Ovary (tissue), 9 donors: ENCODE measurements around the gene SLC39A11. TPM values are rescaled to one million over a fixed set of nuclear protein-coding genes. Genes with fewer than 3 reads are reported as not detected.

Source experiments
- DNase-seq, 5 donors: peaks; one replicate each; pipeline ENCODE4 v3.0.0-alpha.2; 2019 to 2020
- H3K27ac ChIP-seq, 2 donors: fragments of 200-600 bp; one replicate each; pipeline versions ENCODE4 v1.5.1 to v1.8.0; 2019 to 2022
- H3K27me3 ChIP-seq: fragments of 200-600 bp; one replicate; pipeline ENCODE4 v1.8.0; 2022
- H3K36me3 ChIP-seq: fragments of 200-600 bp; sonication (generic); one replicate; pipeline ENCODE4 v1.5.1; 2019
- H3K4me1 ChIP-seq: one replicate; pipeline ENCODE4 v1.8.1; 2013; ENCODE audit warnings: mild to moderate bottlenecking, moderate library complexity; ENCODE audit not compliant: insufficient read depth
- H3K4me3 ChIP-seq: fragments of 200-600 bp; sonication (generic); one replicate; pipeline ENCODE4 v1.5.1; 2017
- H3K9me3 ChIP-seq, 2 donors: fragments of 200-600 bp in 1 of 2; sonication (generic) in 1 of 2; one replicate each; pipeline versions ENCODE4 v1.5.1 to v1.8.1; 2013 to 2019; ENCODE audit warnings: mild to moderate bottlenecking in 1 of 2, moderate library complexity in 1 of 2
- EP300 ChIP-seq: sonication (generic); formaldehyde crosslinking; IDR thresholded peaks from one replicate; pipeline ENCODE4 v1.6.1; 2017; ENCODE audit warnings: antibody characterized with exemption
- POLR2A ChIP-seq: fragments of 450-650 bp; IDR thresholded peaks from one replicate; pipeline ENCODE4 v1.6.1; 2017; ENCODE audit warnings: antibody characterized with exemption, mild to moderate bottlenecking, moderate library complexity
- WGBS, 3 donors: extraction: QIAGEN DNeasy Blood & Tissue Kit in 1 of 3; methylation state at CpG; one replicate each; pipeline versions ENCODE4 v1.1.5 to v1.1.7; 2013 to 2017; 5-methylcytosine and 5-hydroxymethylcytosine counted together
- intact Hi-C, 4 donors: fragments of 100-400 bp; cut with DNase I; formaldehyde crosslinking; loops; one replicate each; pipeline versions ENCODE4 v1.11.0 to v1.15.1; 2022 to 2023
- polyA plus RNA-seq, 2 donors: library from polyadenylated mRNA; stranded (reverse); fragments of 200-250 nt in 1 of 2; fragments of 350-450 nt in 1 of 2; fragmentation: Illumina TruSeq in 1 of 2; extraction: RNeasy Lipid Tissue Mini Kit (QIAGEN cat#74804) in 1 of 2; gene quantifications; one replicate each; pipeline ENCODE4 v1.2.3, GENCODE V29; 2013 to 2014
- total RNA-seq, 7 donors: library from RNA; depleted of rRNA in 2 of 7; stranded (reverse); fragments of >200 nt in 2 of 7; fragmentation: NEBNext Ultra II Directional in 3 of 7; extraction: Animal tissue kit (Norgen Biotek cat#: 25700) in 3 of 7; gene quantifications; one replicate each; pipeline versions ENCODE4 v1.1.0 to v1.2.4, GENCODE V29; 2016 to 2023
- TF ChIP-seq, protein P1 (sequence below), 3 donors: fragments of 450-650 bp in 2 of 3; fragments of 200-600 bp in 1 of 3; IDR thresholded peaks; one replicate each; pipeline versions ENCODE4 v1.5.1 to v1.8.0; 2016 to 2022; ENCODE audit warnings: antibody characterized with exemption in 3 of 3, mild to moderate bottlenecking in 1 of 3
- donor health status: DM: no; HTN: no; CAD: no; lungs with moderate emphysema.
- donor health status: DM: no; HTN: no; CAD: no.
- donor health status: Bipolar disorder and iron deficiency.
- donor health status: DM: yes; HTN: yes; CAD: no.
- donor health status: DM: no; HTN: no; CAD: no.
- donor health status: DM: yes; HTN: yes; CAD: no.

The SLC39A11 gene
- total and polyA plus RNA-seq, 9 donors, result 4.0 to 21.2 (median 10.1) TPM

DNA sequence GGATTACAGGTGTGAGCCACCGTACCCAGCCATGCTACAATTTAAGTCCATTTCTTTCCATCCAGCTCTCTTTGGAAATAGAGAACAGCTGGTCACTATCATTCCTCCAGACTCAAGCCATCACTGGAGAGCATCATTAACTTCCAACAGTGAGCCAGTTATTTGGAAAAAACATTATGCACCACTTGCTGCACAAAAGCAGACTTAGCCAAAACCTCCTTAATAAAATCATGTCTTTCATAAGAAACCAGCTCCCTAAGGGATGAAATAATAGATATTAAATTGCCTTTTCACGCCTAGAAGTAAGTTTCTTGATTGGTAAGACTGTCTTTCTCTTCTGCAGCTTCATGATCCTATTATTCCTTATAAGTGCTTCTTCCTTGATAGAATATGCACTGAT is 17.9 kb downstream of the SLC39A11 start:
- H3K4me3 ChIP-seq, result no peak overlapping the region
- H3K36me3 ChIP-seq, result no peaks in the 10 kb centered on the region
- WGBS, 3 donors, result 65 to 84% (median 82%) methylated on average over 2 of the region's 2 CpGs
- DNase-seq, result no peak
- TF ChIP-seq, protein P1, sequence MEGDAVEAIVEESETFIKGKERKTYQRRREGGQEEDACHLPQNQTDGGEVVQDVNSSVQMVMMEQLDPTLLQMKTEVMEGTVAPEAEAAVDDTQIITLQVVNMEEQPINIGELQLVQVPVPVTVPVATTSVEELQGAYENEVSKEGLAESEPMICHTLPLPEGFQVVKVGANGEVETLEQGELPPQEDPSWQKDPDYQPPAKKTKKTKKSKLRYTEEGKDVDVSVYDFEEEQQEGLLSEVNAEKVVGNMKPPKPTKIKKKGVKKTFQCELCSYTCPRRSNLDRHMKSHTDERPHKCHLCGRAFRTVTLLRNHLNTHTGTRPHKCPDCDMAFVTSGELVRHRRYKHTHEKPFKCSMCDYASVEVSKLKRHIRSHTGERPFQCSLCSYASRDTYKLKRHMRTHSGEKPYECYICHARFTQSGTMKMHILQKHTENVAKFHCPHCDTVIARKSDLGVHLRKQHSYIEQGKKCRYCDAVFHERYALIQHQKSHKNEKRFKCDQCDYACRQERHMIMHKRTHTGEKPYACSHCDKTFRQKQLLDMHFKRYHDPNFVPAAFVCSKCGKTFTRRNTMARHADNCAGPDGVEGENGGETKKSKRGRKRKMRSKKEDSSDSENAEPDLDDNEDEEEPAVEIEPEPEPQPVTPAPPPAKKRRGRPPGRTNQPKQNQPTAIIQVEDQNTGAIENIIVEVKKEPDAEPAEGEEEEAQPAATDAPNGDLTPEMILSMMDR (IDR thresholded peaks at IDR 0.05), result no peak
- TF ChIP-seq POLR2A (no peak), EP300 (no peak)
- intact Hi-C loops, result no loop called here
- no peaks in the 10 kb centered on the region for H3K9me3 ChIP-seq
- H3K4me1 ChIP-seq, result no peaks in the 10 kb centered on the region
- H3K27me3 ChIP-seq, result no peaks in the 10 kb centered on the region
- no peak overlapping the region for H3K27ac ChIP-seq

DNA sequence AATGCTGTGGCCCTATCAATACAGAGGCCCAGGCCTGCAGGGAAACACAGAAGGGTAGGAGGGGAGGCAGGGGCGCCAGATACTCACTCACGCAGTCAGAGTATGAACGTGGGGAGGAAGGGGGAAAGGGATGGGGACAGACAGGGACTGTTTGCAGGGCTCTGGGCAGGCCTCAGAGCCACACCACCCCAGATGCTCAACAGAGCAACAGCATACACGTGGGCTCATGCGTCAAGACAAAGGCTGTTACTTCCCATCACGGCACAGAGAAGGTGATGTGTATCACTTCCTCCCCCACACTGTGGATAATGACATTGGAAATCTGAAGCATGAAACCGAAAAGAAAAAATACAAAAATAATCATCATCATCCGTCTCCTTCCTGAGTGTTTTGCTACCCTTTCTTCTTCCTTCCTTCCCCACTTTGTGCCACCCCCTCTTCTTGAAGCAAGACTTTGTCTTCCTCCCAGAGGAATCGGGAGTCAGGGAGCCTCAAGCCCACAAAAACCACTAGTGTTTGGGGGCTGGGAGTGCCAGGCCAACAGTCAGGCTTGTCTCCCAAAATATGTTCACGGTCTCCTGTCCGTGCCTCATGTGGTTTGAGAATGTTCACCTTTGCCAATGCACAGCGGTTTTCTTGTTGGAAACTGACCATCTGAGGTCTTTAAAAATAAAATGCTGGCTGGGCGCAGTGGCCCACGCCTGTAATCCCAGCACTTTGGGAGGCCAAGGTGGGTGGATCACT is 20.1 kb downstream of the SLC39A11 start:
- Histone ChIP-seq H3K27ac (no peak overlapping the region), H3K27me3 (no peaks in the 10 kb centered on the region), H3K9me3 (no peaks in the 10 kb centered on the region), H3K36me3 (no peaks in the 10 kb centered on the region), H3K4me3 (no peak overlapping the region), H3K4me1 (no peaks in the 10 kb centered on the region)
- intact Hi-C loops, result no loop called here
- DNase-seq, result no peak
- TF ChIP-seq POLR2A (no peak), EP300 (no peak)
- TF ChIP-seq, protein P1 (IDR thresholded peaks at IDR 0.05), result no peak
- WGBS, 3 donors, result 81 to 91% (median 82%) methylated on average over 14 of the region's 14 CpGs

DNA sequence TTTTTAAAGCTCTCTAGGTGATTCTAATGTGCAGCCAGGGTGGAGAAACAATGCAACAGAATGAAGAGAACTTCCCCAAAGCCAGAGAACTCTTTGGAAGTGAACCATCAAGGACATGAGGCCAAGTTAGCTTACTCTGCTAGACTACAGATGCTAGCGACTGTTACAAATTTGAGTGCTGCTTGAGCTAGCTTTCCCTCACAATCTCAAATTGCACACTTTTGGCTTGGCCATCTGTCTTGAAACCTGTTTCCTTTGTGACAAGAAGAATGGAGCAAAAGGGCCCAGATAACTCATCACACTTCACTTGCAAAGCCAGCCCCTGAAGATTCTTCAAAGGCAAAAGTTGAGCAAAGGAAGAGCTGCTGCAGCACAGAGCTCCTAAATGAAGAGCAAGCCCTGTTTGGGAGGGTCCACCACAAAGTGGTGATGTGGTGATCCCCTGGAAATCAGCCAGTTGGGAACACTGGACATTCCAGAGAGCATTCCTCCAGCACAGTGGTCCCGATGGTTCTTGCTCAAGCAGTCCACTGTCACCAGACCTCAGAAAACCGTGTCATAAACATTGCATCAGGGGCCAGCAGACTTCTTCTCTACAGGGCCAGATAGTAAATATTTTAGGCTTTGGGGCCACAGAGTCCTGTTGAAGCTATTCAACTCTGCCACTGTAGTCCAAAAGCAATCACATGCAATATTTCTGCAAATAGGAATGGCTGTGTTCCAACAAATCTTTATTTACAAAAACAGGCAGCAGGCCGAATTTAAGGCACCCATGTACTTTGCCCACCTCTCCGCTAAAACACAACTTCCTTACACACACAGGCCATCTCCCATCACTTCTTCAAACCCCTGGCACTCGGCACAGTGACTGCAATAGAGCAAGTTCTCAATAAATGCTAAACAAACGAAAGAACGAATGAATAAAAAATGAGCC is 21.2 kb downstream of the SLC39A11 start:
- DNase-seq, result no peak
- TF ChIP-seq, protein P1 (IDR thresholded peaks at IDR 0.05), result no peak
- no peak for TF ChIP-seq EP300
- TF ChIP-seq POLR2A, result no peak
- Histone ChIP-seq H3K27me3 (no peaks in the 10 kb centered on the region), H3K9me3 (no peaks in the 10 kb centered on the region), H3K36me3 (no peaks in the 10 kb centered on the region), H3K4me3 (no peak overlapping the region), H3K4me1 (no peaks in the 10 kb centered on the region), H3K27ac (no peak overlapping the region)
- intact Hi-C loops, result no loop called here
- WGBS, 3 donors, result 89 to 90% (median 89%) methylated on average over 8 of the region's 8 CpGs

DNA sequence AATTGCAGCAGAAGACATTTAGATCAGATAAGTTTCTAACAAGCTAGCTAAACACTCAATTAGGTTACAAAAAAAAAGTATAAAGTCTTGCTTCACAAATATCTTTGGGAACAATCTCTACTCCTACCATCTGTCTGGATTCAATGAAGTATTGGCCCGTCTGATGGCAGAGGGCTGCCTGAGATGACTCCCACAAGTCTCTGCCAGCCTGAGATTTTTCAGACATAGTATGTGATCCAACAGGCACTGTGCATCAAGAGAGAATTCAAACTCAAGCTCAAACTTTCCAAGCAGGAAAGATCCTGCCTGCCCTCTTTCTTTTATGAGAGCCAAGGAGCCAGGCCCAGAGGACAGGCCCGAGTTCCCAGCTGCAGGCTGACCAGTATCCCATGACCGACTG is 22.6 kb downstream of the SLC39A11 start:
- intact Hi-C loops, result no loop called here
- Histone ChIP-seq H3K27me3 (no peaks in the 10 kb centered on the region), H3K27ac (no peak overlapping the region), H3K9me3 (no peaks in the 10 kb centered on the region), H3K4me1 (no peaks in the 10 kb centered on the region), H3K36me3 (no peaks in the 10 kb centered on the region), H3K4me3 (no peak overlapping the region)
- 83 to 93% (median 91%) methylated on average over 3 of the region's 3 CpGs for WGBS, 3 donors
- no peak for DNase-seq
- TF ChIP-seq, protein P1 (IDR thresholded peaks at IDR 0.05), result no peak
- TF ChIP-seq EP300 (no peak), POLR2A (no peak)
